ENCODE results near the gene THOP1. TPM values are rescaled to one million over a fixed set of nuclear protein-coding genes. Genes with fewer than 3 reads are reported as not detected.

The THOP1 gene
- total RNA-seq, 6 experiments from 2014 or later = 25.5 to 61.8 (median 33.0) TPM

GRCh38 chr19:2841855-2842574, 56.7 kb downstream of the THOP1 start:
- DNase-seq = no peak
- ATAC-seq = no peak
- intact Hi-C loops (cut with DNase I) = no loop called here
- 7% methylated on average over 15 of the region's 62 CpGs for WGBS (ENCODE audit: insufficient coverage, low coverage, low lambda C conversion rate, missing lambda C conversion rate)
- Histone ChIP-seq H3K27me3 (no peaks in the 10 kb centered on the region), H3K36me3 (no peaks in the 10 kb centered on the region), H3K4me1 (peaks cover 0 to 7% (median 0%) of the 10 kb centered on the region in 4 donors), H3K27ac (peak overlapping the region in 1 of 3 donors; percentile 84), H3K9me3 (peaks cover 0 to 4% (median 0%) of the 10 kb centered on the region in 4 donors), H3K4me3 (peak overlapping the region; percentile 67 to 88 (median 82))
- no peak for TF ChIP-seq POLR2A (IDR thresholded peaks at IDR 0.05)
- no peak for TF ChIP-seq CTCF (IDR thresholded peaks at IDR 0.05)

GRCh38 chr19:2845107-2845506, 59.8 kb downstream of the THOP1 start:
- no peak overlapping the region for H3K4me3 ChIP-seq
- peaks cover 0 to 9% (median 4%) of the 10 kb centered on the region in 4 donors for H3K9me3 ChIP-seq
- no peak overlapping the region for H3K27ac ChIP-seq
- WGBS (ENCODE audit: insufficient coverage, low coverage, low lambda C conversion rate, missing lambda C conversion rate) = 100% methylated on average over 2 of the region's 2 CpGs
- ATAC-seq (no peak), DNase-seq (no peak)
- no peak for TF ChIP-seq POLR2A (IDR thresholded peaks at IDR 0.05)
- no peak for TF ChIP-seq CTCF (IDR thresholded peaks at IDR 0.05)
- peaks cover 0 to 7% (median 0%) of the 10 kb centered on the region in 4 donors for H3K4me1 ChIP-seq
- no peaks in the 10 kb centered on the region for H3K27me3 ChIP-seq
- H3K36me3 ChIP-seq = no peaks in the 10 kb centered on the region
- intact Hi-C loops (cut with DNase I) = no loop called here

GRCh38 chr19:2846180-2846894, 61.0 kb downstream of the THOP1 start:
- H3K9me3 ChIP-seq = peaks cover 0 to 15% (median 6%) of the 10 kb centered on the region in 4 donors
- intact Hi-C loops (cut with DNase I) = no loop called here
- no peak overlapping the region for H3K27ac ChIP-seq
- DNase-seq = no peak
- H3K27me3 ChIP-seq = no peaks in the 10 kb centered on the region
- TF ChIP-seq CTCF (IDR thresholded peaks at IDR 0.05) (no peak), POLR2A (IDR thresholded peaks at IDR 0.05) (no peak)
- H3K4me3 ChIP-seq = no peak overlapping the region
- WGBS (ENCODE audit: insufficient coverage, low coverage, low lambda C conversion rate, missing lambda C conversion rate) = 91% methylated on average over 9 of the region's 13 CpGs
- no peak for ATAC-seq
- H3K36me3 ChIP-seq = peaks cover 0 to 6% (median 2%) of the 10 kb centered on the region in 4 donors
- peaks cover 0 to 7% (median 0%) of the 10 kb centered on the region in 4 donors for H3K4me1 ChIP-seq

- Histone ChIP-seq H3K9me3 (peaks cover 3 to 27% (median 7%) of the 10 kb centered on the region in 4 donors), H3K4me1 (peaks cover 0 to 3% (median 0%) of the 10 kb centered on the region in 4 donors), H3K4me3 (no peak overlapping the region), H3K36me3 (peaks cover 0 to 17% (median 12%) of the 10 kb centered on the region in 4 donors), H3K27ac (no peak overlapping the region), H3K27me3 (no peaks in the 10 kb centered on the region)
- TF ChIP-seq POLR2A (IDR thresholded peaks at IDR 0.05) = no peak
- no peak for TF ChIP-seq CTCF (IDR thresholded peaks at IDR 0.05)
- ATAC-seq (no peak), DNase-seq (no peak)
- intact Hi-C loops (cut with DNase I) = no loop called here
- 97% methylated on average over 3 of the region's 3 CpGs for WGBS (ENCODE audit: insufficient coverage, low coverage, low lambda C conversion rate, missing lambda C conversion rate)
These were observed 62.2 kb downstream of the THOP1 start for GRCh38 chr19:2847507-2847906.
